HG03103 (cell line): ENCODE data around the gene CXXC4.

Source experiments
- ATAC-seq: cut with Tn5 transposase; IDR thresholded peaks from one replicate; pipeline ENCODE4 v1.9.1; 2021; ENCODE audit warnings: low read depth; ENCODE audit not compliant: unreplicated experiment

The CXXC4 gene

DNA sequence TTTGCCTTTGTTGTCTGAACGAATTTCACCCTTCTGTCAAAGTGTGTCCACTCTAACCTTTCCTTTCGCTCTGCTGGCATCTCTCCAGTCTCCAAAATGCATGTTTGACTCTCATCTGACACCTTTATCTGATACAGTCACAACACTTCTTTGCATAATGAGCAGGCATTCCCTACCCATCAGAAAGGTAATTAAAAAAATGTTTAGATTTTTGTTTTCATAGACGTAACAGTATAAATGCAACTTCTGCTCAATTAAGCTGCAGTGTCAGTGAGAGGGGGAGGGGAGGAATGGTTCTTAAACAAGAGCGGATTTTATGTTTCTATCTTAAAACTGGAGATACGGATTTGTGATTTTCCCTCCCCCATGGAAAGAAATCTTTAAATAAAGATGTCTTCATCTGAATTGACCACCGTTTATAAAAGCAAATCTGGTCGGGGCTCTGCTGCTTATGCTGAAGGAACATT is 70.2 kb downstream of the CXXC4 start:
- ATAC-seq, result no peak

DNA sequence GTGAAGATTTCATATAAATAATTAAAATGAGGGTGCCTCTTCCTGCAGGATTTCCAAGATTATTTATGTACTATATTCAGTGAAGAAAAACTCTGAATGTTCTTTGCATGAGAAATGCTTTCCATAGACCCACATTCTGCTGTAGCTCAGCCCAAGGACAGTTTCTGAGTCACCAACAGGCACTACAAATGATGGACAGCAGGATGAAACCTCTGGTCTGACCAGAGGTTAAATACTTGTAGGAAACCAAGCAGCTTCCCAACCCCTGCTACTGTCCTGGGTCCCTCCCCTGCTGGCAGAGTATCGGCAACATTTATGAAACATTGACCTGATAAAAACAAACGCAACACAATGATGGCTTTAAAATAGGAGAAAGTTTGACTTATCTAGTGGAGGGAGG is 73.1 kb downstream of the CXXC4 start:
- no peak for ATAC-seq

- ATAC-seq, result no peak
Measured at GRCh38 chr4:104420766-104421165, 73.9 kb downstream of the CXXC4 start.
